Neuronal stem cell (in vitro differentiated cells): ENCODE data around the gene SNCB.

ENCODE experiments used
- DNase-seq: peaks from one replicate; pipeline ENCODE4 v3.0.0-alpha.2; 2013; ENCODE audit warnings: low spot score
- H2AFZ ChIP-seq: one replicate; pipeline ENCODE4 v1.6.1; 2013; ENCODE audit warnings: mild to moderate bottlenecking, low read length, inconsistent platforms
- H2AK5ac ChIP-seq: 2 replicates; pipeline ENCODE4 v1.6.1; 2013; ENCODE audit warnings: low read depth, mild to moderate bottlenecking, inconsistent platforms, low read length, moderate library complexity, mixed read lengths
- H2BK120ac ChIP-seq: 2 replicates; pipeline ENCODE4 v1.6.1; 2013; ENCODE audit warnings: low read depth, mild to moderate bottlenecking, inconsistent platforms, low read length, moderate library complexity, mixed read lengths
- H2BK12ac ChIP-seq: one replicate; pipeline ENCODE4 v1.6.1; 2013; ENCODE audit warnings: low read length, inconsistent platforms
- H2BK15ac ChIP-seq: 2 replicates; pipeline ENCODE4 v1.6.1; 2013; ENCODE audit warnings: mild to moderate bottlenecking, low read length, inconsistent platforms, mixed read lengths
- H2BK5ac ChIP-seq: one replicate; pipeline ENCODE4 v1.6.1; 2013; ENCODE audit warnings: inconsistent platforms, mild to moderate bottlenecking, low read length, moderate library complexity
- H3K14ac ChIP-seq: one replicate; pipeline ENCODE4 v1.6.1; 2013; ENCODE audit warnings: low read length, inconsistent platforms
- H3K18ac ChIP-seq: 2 replicates; pipeline ENCODE4 v1.6.1; 2013; ENCODE audit warnings: low read length, inconsistent platforms
- H3K23ac ChIP-seq: 2 replicates; pipeline ENCODE4 v1.6.1; 2013; ENCODE audit warnings: low read depth, mild to moderate bottlenecking, mixed read lengths, low read length, inconsistent platforms; ENCODE audit not compliant: poor library complexity
- H3K27ac ChIP-seq: replicated peaks from 3 replicates; pipeline ENCODE4 v1.5.1; 2013; ENCODE audit warnings: low read length, inconsistent platforms
- H3K27me3 ChIP-seq, 3 experiments: 2 replicates each; pipeline ENCODE4 v1.6.1; 2013; ENCODE audit warnings: low read length in 3 of 3, mild to moderate bottlenecking in 2 of 3, inconsistent platforms in 1 of 3, low read depth in 1 of 3, mixed read lengths in 1 of 3, moderate library complexity in 1 of 3; ENCODE audit not compliant: control insufficient read depth in 3 of 3, insufficient read depth in 3 of 3
- H3K36me3 ChIP-seq, 2 donors: replicated peaks in 1 of 2; 2 replicates each; pipeline ENCODE4 v1.6.1; 2013; ENCODE audit warnings: low read length in 2 of 2; ENCODE audit not compliant: control insufficient read depth in 2 of 2, insufficient read depth in 2 of 2
- H3K4ac ChIP-seq: 2 replicates; pipeline ENCODE4 v1.6.1; 2013; ENCODE audit warnings: inconsistent platforms, mild to moderate bottlenecking, low read length, moderate library complexity
- H3K4me1 ChIP-seq, 2 donors: 1 replicate in 1 of 2; 2 replicates in 1 of 2; pipeline ENCODE4 v1.6.1; 2013; ENCODE audit warnings: low read length in 2 of 2, low read depth in 1 of 2; ENCODE audit not compliant: control insufficient read depth in 2 of 2, insufficient read depth in 1 of 2
- H3K4me2 ChIP-seq: one replicate; pipeline ENCODE4 v1.6.1; 2013; ENCODE audit warnings: mild to moderate bottlenecking, low read length, inconsistent platforms; ENCODE audit not compliant: insufficient read depth, poor library complexity, severe bottlenecking
- H3K4me3 ChIP-seq, 2 donors: 2 replicates each; pipeline ENCODE4 v1.5.1; 2013; ENCODE audit warnings: low read length in 2 of 2, mild to moderate bottlenecking in 2 of 2, inconsistent platforms in 1 of 2, moderate library complexity in 1 of 2
- H3K79me1 ChIP-seq: one replicate; pipeline ENCODE4 v1.6.1; 2013; ENCODE audit warnings: low read depth, mild to moderate bottlenecking, inconsistent platforms, low read length, moderate library complexity
- H3K9ac ChIP-seq: one replicate; pipeline ENCODE4 v1.6.1; 2013; ENCODE audit warnings: mild to moderate bottlenecking, low read depth, low read length, inconsistent platforms; ENCODE audit not compliant: poor library complexity
- H3K9me3 ChIP-seq, 2 donors: replicated peaks in 1 of 2; 2 replicates each; pipeline versions ENCODE3 to v1.6.1; 2013; ENCODE audit warnings: low read length in 2 of 2, mild to moderate bottlenecking in 2 of 2, inconsistent platforms in 1 of 2, low read depth in 1 of 2, mixed read lengths in 1 of 2, moderate library complexity in 1 of 2; ENCODE audit not compliant: control insufficient read depth in 2 of 2, insufficient read depth in 1 of 2
- H4K8ac ChIP-seq: one replicate; pipeline ENCODE4 v1.6.1; 2013; ENCODE audit warnings: low read depth, mild to moderate bottlenecking, inconsistent platforms, low read length, moderate library complexity
- H4K91ac ChIP-seq: one replicate; pipeline ENCODE4 v1.6.1; 2013; ENCODE audit warnings: low read length, low read depth, mild to moderate bottlenecking, inconsistent platforms; ENCODE audit not compliant: poor library complexity
- WGBS, 2 donors: extraction: QIAGEN DNeasy Blood & Tissue Kit; methylation state at CpG; one replicate each; pipeline ENCODE4 v1.1.7; 2013; ENCODE audit warnings: missing lambda C conversion rate in 2 of 2, mixed read lengths in 1 of 2; ENCODE audit not compliant: insufficient read length in 2 of 2, insufficient replicate concordance in 1 of 2; ENCODE audit errors: extremely low coverage in 2 of 2; 5-methylcytosine and 5-hydroxymethylcytosine counted together

Gene SNCB

GRCh38 chr5:176581361-176581760 lies 49.0 kb downstream of the SNCB start:
- H3K18ac ChIP-seq, result no peak overlapping the region
- H3K4me3 ChIP-seq, result no peak overlapping the region
- H4K8ac ChIP-seq, result no peak overlapping the region
- H3K36me3 ChIP-seq, result no peaks in the 10 kb centered on the region
- no CpG with 5 or more reads among the region's 12 CpGs for WGBS, 2 donors
- no peak overlapping the region for H3K4me2 ChIP-seq
- no peak overlapping the region for H3K4ac ChIP-seq
- H3K9me3 ChIP-seq, result peaks cover 4 to 8% of the 10 kb centered on the region in 2 donors
- H2BK120ac ChIP-seq, result no peak overlapping the region
- no peak overlapping the region for H3K23ac ChIP-seq
- DNase-seq, result no peak
- H3K27me3 ChIP-seq, result peaks cover 0 to 6% (median 5%) of the 10 kb centered on the region in 3 experiments
- no peak overlapping the region for H3K14ac ChIP-seq
- no peak overlapping the region for H3K9ac ChIP-seq
- H2BK15ac ChIP-seq, result no peak overlapping the region
- H2BK5ac ChIP-seq, result no peak overlapping the region
- no peak overlapping the region for H2AFZ ChIP-seq
- H2BK12ac ChIP-seq, result no peak overlapping the region
- H3K27ac ChIP-seq, result no peak overlapping the region
- H4K91ac ChIP-seq, result peak overlapping the region; percentile 8
- peaks cover 4 to 7% of the 10 kb centered on the region in 2 donors for H3K4me1 ChIP-seq
- H2AK5ac ChIP-seq, result no peak overlapping the region
- peaks cover 3% of the 10 kb centered on the region for H3K79me1 ChIP-seq

DNA sequence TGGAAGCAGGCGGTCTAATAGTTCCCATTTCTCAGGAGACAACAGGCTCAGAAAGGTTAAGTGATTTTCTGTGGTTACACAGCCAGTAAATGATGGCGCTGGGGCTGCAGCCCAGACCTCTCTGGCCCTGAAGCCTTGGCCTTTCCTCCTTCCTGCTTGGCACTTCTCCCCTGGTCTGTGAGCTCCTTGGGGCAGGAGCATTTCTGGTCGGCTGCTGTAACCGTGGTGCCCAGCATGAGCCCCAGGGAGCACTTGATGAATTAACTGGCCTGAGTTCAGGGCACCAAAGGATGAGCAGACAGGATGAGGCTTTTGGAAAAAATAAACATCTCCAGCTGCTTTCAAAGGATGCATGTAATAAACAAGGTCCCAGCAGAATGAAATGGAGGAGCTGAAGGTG lies 51.0 kb downstream of the SNCB start:
- H3K27ac ChIP-seq, result no peak overlapping the region
- no peak overlapping the region for H2BK15ac ChIP-seq
- no peaks in the 10 kb centered on the region for H3K9me3 ChIP-seq
- no peak overlapping the region for H2BK5ac ChIP-seq
- no peaks in the 10 kb centered on the region for H3K79me1 ChIP-seq
- H4K8ac ChIP-seq, result no peak overlapping the region
- H2BK120ac ChIP-seq, result no peak overlapping the region
- no peak overlapping the region for H3K9ac ChIP-seq
- peaks cover 4 to 7% of the 10 kb centered on the region in 2 donors for H3K4me1 ChIP-seq
- H2BK12ac ChIP-seq, result no peak overlapping the region
- H2AK5ac ChIP-seq, result no peak overlapping the region
- H3K27me3 ChIP-seq, result peaks cover 0 to 6% (median 5%) of the 10 kb centered on the region in 3 experiments
- DNase-seq, result no peak
- no peak overlapping the region for H3K14ac ChIP-seq
- H3K18ac ChIP-seq, result no peak overlapping the region
- H3K36me3 ChIP-seq, result no peaks in the 10 kb centered on the region
- no peak overlapping the region for H4K91ac ChIP-seq
- WGBS, 2 donors, result no CpG with 5 or more reads among the region's 4 CpGs
- H3K4me3 ChIP-seq, result no peak overlapping the region
- no peak overlapping the region for H3K4ac ChIP-seq
- no peak overlapping the region for H2AFZ ChIP-seq
- H3K4me2 ChIP-seq, result no peak overlapping the region
- H3K23ac ChIP-seq, result no peak overlapping the region

DNA sequence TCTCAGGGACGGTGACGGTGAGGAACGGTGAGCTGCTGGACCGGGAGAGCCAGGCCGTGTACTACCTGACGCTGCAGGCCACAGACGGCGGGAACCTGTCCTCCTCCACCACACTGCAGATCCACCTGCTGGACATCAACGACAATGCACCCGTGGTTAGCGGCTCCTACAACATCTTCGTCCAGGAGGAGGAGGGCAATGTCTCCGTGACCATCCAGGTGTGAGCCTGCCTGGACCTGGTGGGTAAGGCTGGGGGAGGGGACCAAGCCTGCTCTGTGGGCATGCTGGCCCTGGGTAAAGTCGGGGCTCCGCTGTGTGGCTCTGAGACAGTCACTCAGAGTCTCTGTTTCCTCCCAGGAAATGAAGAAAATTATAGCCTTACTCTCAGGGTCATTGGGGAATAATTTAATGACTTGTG lies 51.9 kb downstream of the SNCB start:
- Histone ChIP-seq H2BK12ac (no peak overlapping the region), H4K8ac (no peak overlapping the region), H3K36me3 (no peaks in the 10 kb centered on the region), H3K14ac (no peak overlapping the region), H3K27ac (no peak overlapping the region), H4K91ac (no peak overlapping the region), H2BK5ac (no peak overlapping the region), H3K4me1 (peaks cover 4 to 7% of the 10 kb centered on the region in 2 donors), H3K9me3 (no peaks in the 10 kb centered on the region), H3K23ac (peak overlapping the region; percentile 86), H3K79me1 (no peaks in the 10 kb centered on the region), H3K18ac (no peak overlapping the region), H2AK5ac (no peak overlapping the region), H3K4me3 (no peak overlapping the region), H2AFZ (no peak overlapping the region), H3K27me3 (peaks cover 0 to 6% (median 5%) of the 10 kb centered on the region in 3 experiments), H2BK15ac (no peak overlapping the region), H3K4ac (no peak overlapping the region), H2BK120ac (no peak overlapping the region), H3K9ac (peak overlapping the region; percentile 57), H3K4me2 (no peak overlapping the region)
- peak; percentile 38 for DNase-seq
- WGBS, 2 donors, result no CpG with 5 or more reads among the region's 15 CpGs

- H2BK5ac ChIP-seq, result no peak overlapping the region
- H4K8ac ChIP-seq, result peak overlapping the region; percentile 73
- no peaks in the 10 kb centered on the region for H3K79me1 ChIP-seq
- H3K4me3 ChIP-seq, result peak overlapping the region in 1 of 2 donors; percentile 45
- H3K14ac ChIP-seq, result peak overlapping the region; percentile 51
- no peak overlapping the region for H4K91ac ChIP-seq
- H3K23ac ChIP-seq, result peak overlapping the region; percentile 66
- peak overlapping the region; percentile 99 for H2BK12ac ChIP-seq
- no peaks in the 10 kb centered on the region for H3K9me3 ChIP-seq
- WGBS, 2 donors, result no CpG with 5 or more reads among the region's 36 CpGs
- peaks cover 0 to 6% (median 5%) of the 10 kb centered on the region in 3 experiments for H3K27me3 ChIP-seq
- H3K18ac ChIP-seq, result peak overlapping the region; percentile 85
- H3K4ac ChIP-seq, result no peak overlapping the region
- no peak overlapping the region for H2BK15ac ChIP-seq
- H3K9ac ChIP-seq, result peak overlapping the region; percentile 52
- H2AFZ ChIP-seq, result no peak overlapping the region
- H2BK120ac ChIP-seq, result peak overlapping the region; percentile 66
- no peak overlapping the region for H3K4me2 ChIP-seq
- H3K36me3 ChIP-seq, result no peaks in the 10 kb centered on the region
- peak overlapping the region; percentile 82 for H2AK5ac ChIP-seq
- H3K4me1 ChIP-seq, result peaks cover 4 to 7% of the 10 kb centered on the region in 2 donors
- H3K27ac ChIP-seq, result no peak overlapping the region
- DNase-seq, result no peak
These were observed 52.8 kb downstream of the SNCB start for GRCh38 chr5:176577312-176578176.
